HEK293 (cell line): ENCODE measurements around the gene ARHGEF28.

Experiments used
- FEZF1 ChIP-seq: fragments of 450-650 bp; formaldehyde crosslinking; IDR thresholded peaks from 2 replicates; pipeline ENCODE4 v1.5.1; 2016; ENCODE audit warnings: missing biosample characterization, missing genetic modification characterization
- GLIS1 ChIP-seq: fragments of 450-650 bp; formaldehyde crosslinking; IDR thresholded peaks from 2 replicates; pipeline ENCODE4 v1.5.1; 2016; ENCODE audit warnings: missing biosample characterization, missing genetic modification characterization
- KLF1 ChIP-seq: fragments of 450-650 bp; formaldehyde crosslinking; IDR thresholded peaks from 2 replicates; pipeline ENCODE4 v1.5.1; 2016; ENCODE audit warnings: missing biosample characterization, missing genetic modification characterization
- OVOL3 ChIP-seq: fragments of 450-650 bp; formaldehyde crosslinking; IDR thresholded peaks from 2 replicates; pipeline ENCODE4 v1.5.1; 2016; ENCODE audit warnings: missing biosample characterization, missing genetic modification characterization
- SP7 ChIP-seq: fragments of 450-650 bp; formaldehyde crosslinking; IDR thresholded peaks from 2 replicates; pipeline ENCODE4 v1.5.1; 2016; ENCODE audit warnings: missing biosample characterization, missing genetic modification characterization
- TRIM28 ChIP-seq: IDR thresholded peaks from 2 replicates; pipeline ENCODE4 v1.6.1; 2011; ENCODE audit warnings: low read length, control low read depth, borderline replicate concordance
- YY1 ChIP-seq: fragments of 450-650 bp; formaldehyde crosslinking; IDR thresholded peaks from 2 replicates; pipeline ENCODE4 v1.5.1; 2018; ENCODE audit warnings: missing biosample characterization, missing genetic modification characterization
- ZNF132 ChIP-seq: fragments of 450-650 bp; formaldehyde crosslinking; IDR thresholded peaks from 2 replicates; pipeline ENCODE4 v1.5.1; 2017; ENCODE audit warnings: missing biosample characterization, missing genetic modification characterization, borderline replicate concordance
- ZNF140 ChIP-seq: fragments of 450-650 bp; formaldehyde crosslinking; IDR thresholded peaks from 2 replicates; pipeline ENCODE4 v1.5.1; 2016; ENCODE audit warnings: missing biosample characterization, missing genetic modification characterization
- ZNF169 ChIP-seq: fragments of 450-650 bp; formaldehyde crosslinking; IDR thresholded peaks from 2 replicates; pipeline ENCODE4 v1.5.1; 2016; ENCODE audit warnings: missing biosample characterization, missing genetic modification characterization
- ZNF2 ChIP-seq: fragments of 450-650 bp; formaldehyde crosslinking; IDR thresholded peaks from 2 replicates; pipeline ENCODE4 v1.5.1; 2016; ENCODE audit warnings: missing biosample characterization, missing genetic modification characterization
- ZNF23 ChIP-seq: fragments of 450-650 bp; formaldehyde crosslinking; IDR thresholded peaks from 2 replicates; pipeline ENCODE4 v1.5.1; 2016; ENCODE audit warnings: missing biosample characterization, missing genetic modification characterization, borderline replicate concordance
- ZNF335 ChIP-seq: fragments of 450-650 bp; formaldehyde crosslinking; conservative IDR thresholded peaks from 2 replicates; pipeline ENCODE4 v1.5.1; 2016; ENCODE audit warnings: missing biosample characterization, missing genetic modification characterization
- ZNF362 ChIP-seq: fragments of 450-650 bp; formaldehyde crosslinking; IDR thresholded peaks from 2 replicates; pipeline ENCODE4 v1.5.1; 2016; ENCODE audit warnings: missing biosample characterization, missing genetic modification characterization
- ZNF366 ChIP-seq: fragments of 450-650 bp; formaldehyde crosslinking; conservative IDR thresholded peaks from 2 replicates; pipeline ENCODE4 v1.5.1; 2016; ENCODE audit warnings: missing biosample characterization, missing genetic modification characterization
- ZNF416 ChIP-seq: fragments of 450-650 bp; formaldehyde crosslinking; IDR thresholded peaks from 2 replicates; pipeline ENCODE4 v1.5.1; 2016; ENCODE audit warnings: missing biosample characterization, missing genetic modification characterization
- ZNF510 ChIP-seq: fragments of 450-650 bp; formaldehyde crosslinking; IDR thresholded peaks from 2 replicates; pipeline ENCODE4 v1.5.1; 2018; ENCODE audit warnings: mild to moderate bottlenecking, missing genetic modification characterization, missing biosample characterization; ENCODE audit not compliant: insufficient replicate concordance
- ZNF521 ChIP-seq: fragments of 450-650 bp; formaldehyde crosslinking; IDR thresholded peaks from 2 replicates; pipeline ENCODE4 v1.5.1; 2017; ENCODE audit warnings: missing biosample characterization, mild to moderate bottlenecking, missing genetic modification characterization
- ZNF549 ChIP-seq: fragments of 450-650 bp; IDR thresholded peaks from 2 replicates; pipeline ENCODE4 v1.5.1; 2018; ENCODE audit warnings: missing biosample characterization, missing genetic modification characterization, mild to moderate bottlenecking, inconsistent platforms, moderate library complexity
- ZNF561 ChIP-seq: fragments of 450-650 bp; IDR thresholded peaks from 2 replicates; pipeline ENCODE4 v1.5.1; 2018; ENCODE audit warnings: missing biosample characterization, missing genetic modification characterization, borderline replicate concordance
- ZNF624 ChIP-seq: fragments of 450-650 bp; formaldehyde crosslinking; IDR thresholded peaks from 2 replicates; pipeline ENCODE4 v1.5.1; 2017; ENCODE audit warnings: missing biosample characterization, missing genetic modification characterization
- ZNF660 ChIP-seq: fragments of 450-650 bp; IDR thresholded peaks from 2 replicates; pipeline ENCODE4 v1.5.1; 2018; ENCODE audit warnings: missing biosample characterization, mild to moderate bottlenecking, missing genetic modification characterization
- ZNF692 ChIP-seq: fragments of 450-650 bp; formaldehyde crosslinking; IDR thresholded peaks from 2 replicates; pipeline ENCODE4 v1.5.1; 2016; ENCODE audit warnings: missing biosample characterization, missing genetic modification characterization
- TF ChIP-seq, protein P1 (sequence below): fragments of 450-650 bp; formaldehyde crosslinking; IDR thresholded peaks from 2 replicates; pipeline ENCODE4 v1.5.1; 2016; ENCODE audit warnings: missing biosample characterization, missing genetic modification characterization
- TF ChIP-seq, protein P2 (sequence below): fragments of 450-650 bp; formaldehyde crosslinking; IDR thresholded peaks from 2 replicates; pipeline ENCODE4 v1.5.1; 2016; ENCODE audit warnings: missing biosample characterization, missing genetic modification characterization
- TF ChIP-seq, protein P3 (sequence below): fragments of 450-650 bp; formaldehyde crosslinking; IDR thresholded peaks from 2 replicates; pipeline ENCODE4 v1.5.1; 2016; ENCODE audit warnings: missing biosample characterization, missing genetic modification characterization
- TF ChIP-seq, protein P4 (sequence below): fragments of 450-650 bp; formaldehyde crosslinking; IDR thresholded peaks from 2 replicates; pipeline ENCODE4 v1.5.1; 2017; ENCODE audit warnings: missing biosample characterization, missing genetic modification characterization

Gene ARHGEF28

DNA sequence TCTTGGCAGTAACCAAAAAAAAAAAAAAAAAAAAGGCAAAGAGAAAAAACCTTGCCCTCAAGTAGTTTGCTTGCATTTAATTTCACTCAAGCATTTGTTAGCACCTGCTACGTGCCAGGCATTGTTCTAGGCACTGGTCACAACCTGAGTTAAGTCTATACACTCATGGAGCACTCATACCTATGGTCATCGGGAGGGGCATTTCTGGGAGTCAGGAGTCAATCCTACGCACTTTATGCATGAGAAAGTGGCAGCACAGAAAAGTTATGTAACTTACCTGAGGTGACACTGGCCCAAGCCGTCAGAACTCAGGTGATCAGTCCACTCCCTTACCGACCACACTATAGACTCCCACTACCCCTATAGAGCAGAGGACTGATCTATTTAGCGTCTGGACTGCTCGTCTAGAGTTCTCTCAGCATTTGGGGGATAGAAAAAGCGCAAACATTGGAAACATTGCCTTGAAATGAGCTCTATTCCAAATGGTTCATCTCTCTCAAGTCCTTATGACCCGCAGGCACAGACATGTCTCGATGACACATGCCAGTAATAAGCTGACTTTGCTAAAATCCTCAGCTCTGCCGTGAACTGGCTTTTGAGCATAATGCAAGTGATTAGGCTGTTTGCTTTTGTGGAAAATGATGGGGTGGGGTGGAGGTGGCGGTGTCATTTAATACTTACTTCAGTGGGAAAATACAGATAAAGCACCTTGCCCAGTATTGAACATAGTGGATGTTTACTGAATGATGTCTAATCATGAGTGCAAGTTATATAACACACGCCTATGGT lies 160.2 kb downstream of the ARHGEF28 start (continued):
- TF ChIP-seq, protein P1, sequence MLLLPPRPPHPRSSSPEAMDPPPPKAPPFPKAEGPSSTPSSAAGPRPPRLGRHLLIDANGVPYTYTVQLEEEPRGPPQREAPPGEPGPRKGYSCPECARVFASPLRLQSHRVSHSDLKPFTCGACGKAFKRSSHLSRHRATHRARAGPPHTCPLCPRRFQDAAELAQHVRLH (tag by site-specific recombination) = no peak
- TF ChIP-seq ZNF510 (tag by site-specific recombination) (no peak), OVOL3 (no peak), ZNF624 (no peak), ZNF140 (tag by site-specific recombination) (no peak), ZNF521 (no peak), SP7 (tag by site-specific recombination) (peak; percentile 94), ZNF362 (tag by site-specific recombination) (0 out of 2 replicates have a peak, but pooled peaks have one; percentile 15), ZNF416 (no peak), ZNF549 (tag by site-specific recombination) (no peak), KLF1 (peak; percentile 96), ZNF335 (peak; percentile 15; the same call in 1 of the 2 replicates), ZNF561 (tag by site-specific recombination) (0 out of 2 replicates have a peak, but pooled peaks have one; percentile 20), ZNF660 (no peak), ZNF366 (peak; percentile 61; the same call in 1 of the 2 replicates), ZNF23 (tag by site-specific recombination) (no peak), GLIS1 (tag by site-specific recombination) (no peak), FEZF1 (tag by site-specific recombination) (peak; percentile 97), ZNF2 (peak; percentile 20; the same call in 1 of the 2 replicates), TRIM28 (peak; percentile 88), YY1 (no peak), ZNF692 (tag by site-specific recombination) (peak; percentile 56; the same call in 1 of the 2 replicates), ZNF169 (no peak), ZNF132 (tag by site-specific recombination) (no peak)
- TF ChIP-seq, protein P2, sequence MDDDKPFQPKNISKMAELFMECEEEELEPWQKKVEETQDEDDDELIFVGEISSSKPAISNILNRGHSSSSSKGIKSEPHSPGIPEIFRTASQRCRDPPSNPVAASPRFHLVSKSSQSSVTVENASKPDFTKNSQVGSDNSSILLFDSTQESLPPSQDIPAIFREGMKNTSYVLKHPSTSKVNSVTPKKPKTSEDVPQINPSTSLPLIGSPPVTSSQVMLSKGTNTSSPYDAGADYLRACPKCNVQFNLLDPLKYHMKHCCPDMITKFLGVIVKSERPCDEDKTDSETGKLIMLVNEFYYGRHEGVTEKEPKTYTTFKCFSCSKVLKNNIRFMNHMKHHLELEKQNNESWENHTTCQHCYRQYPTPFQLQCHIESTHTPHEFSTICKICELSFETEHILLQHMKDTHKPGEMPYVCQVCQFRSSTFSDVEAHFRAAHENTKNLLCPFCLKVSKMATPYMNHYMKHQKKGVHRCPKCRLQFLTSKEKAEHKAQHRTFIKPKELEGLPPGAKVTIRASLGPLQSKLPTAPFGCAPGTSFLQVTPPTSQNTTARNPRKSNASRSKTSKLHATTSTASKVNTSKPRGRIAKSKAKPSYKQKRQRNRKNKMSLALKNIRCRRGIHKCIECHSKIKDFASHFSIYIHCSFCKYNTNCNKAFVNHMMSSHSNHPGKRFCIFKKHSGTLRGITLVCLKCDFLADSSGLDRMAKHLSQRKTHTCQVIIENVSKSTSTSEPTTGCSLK (tag by site-specific recombination) = no peak
- TF ChIP-seq, protein P3, sequence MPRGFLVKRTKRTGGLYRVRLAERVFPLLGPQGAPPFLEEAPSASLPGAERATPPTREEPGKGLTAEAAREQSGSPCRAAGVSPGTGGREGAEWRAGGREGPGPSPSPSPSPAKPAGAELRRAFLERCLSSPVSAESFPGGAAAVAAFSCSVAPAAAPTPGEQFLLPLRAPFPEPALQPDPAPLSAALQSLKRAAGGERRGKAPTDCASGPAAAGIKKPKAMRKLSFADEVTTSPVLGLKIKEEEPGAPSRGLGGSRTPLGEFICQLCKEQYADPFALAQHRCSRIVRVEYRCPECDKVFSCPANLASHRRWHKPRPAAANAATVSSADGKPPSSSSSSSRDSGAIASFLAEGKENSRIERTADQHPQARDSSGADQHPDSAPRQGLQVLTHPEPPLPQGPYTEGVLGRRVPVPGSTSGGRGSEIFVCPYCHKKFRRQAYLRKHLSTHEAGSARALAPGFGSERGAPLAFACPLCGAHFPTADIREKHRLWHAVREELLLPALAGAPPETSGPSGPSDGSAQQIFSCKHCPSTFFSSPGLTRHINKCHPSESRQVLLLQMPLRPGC (tag by site-specific recombination) = peak; percentile 36; the same call in 1 of the 2 replicates
- TF ChIP-seq, protein P4, sequence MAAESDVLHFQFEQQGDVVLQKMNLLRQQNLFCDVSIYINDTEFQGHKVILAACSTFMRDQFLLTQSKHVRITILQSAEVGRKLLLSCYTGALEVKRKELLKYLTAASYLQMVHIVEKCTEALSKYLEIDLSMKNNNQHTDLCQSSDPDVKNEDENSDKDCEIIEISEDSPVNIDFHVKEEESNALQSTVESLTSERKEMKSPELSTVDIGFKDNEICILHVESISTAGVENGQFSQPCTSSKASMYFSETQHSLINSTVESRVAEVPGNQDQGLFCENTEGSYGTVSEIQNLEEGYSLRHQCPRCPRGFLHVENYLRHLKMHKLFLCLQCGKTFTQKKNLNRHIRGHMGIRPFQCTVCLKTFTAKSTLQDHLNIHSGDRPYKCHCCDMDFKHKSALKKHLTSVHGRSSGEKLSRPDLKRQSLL (tag by site-specific recombination) = no peak
